CD4-positive, alpha-beta memory T cell (primary cell): ENCODE measurements around the gene SEMA3B. TPM values are rescaled to one million over a fixed set of nuclear protein-coding genes. Genes with fewer than 3 reads are reported as not detected.
"Not testable (repeated sequence)": the region's sequence is repeated elsewhere in the genome, so short reads cannot be mapped to it uniquely, and the experiment has no call there.

ENCODE experiments used
- CTCF ChIA-PET: fragments of 350-600 bp; sonication (Branson Sonifier 250); formaldehyde crosslinking; loops from one replicate; lab custom pipeline; 2021; ENCODE audit warnings: inconsistent platforms; ENCODE audit not compliant: partially characterized antibody; lab: Charles Lee
- POLR2A ChIA-PET: fragments of 350-600 bp; sonication (Branson Sonifier 250); formaldehyde crosslinking; loops from one replicate; lab custom pipeline; 2021; ENCODE audit not compliant: partially characterized antibody; lab: Charles Lee
- DNase-seq, 5 donors: peaks; one replicate each; pipeline versions ENCODE4 v3.0.0 to v3.0.0-alpha.2; 2020 to 2022; ENCODE audit warnings: mixed read lengths in 1 of 5
- H3K27ac ChIP-seq: one replicate; pipeline ENCODE4 v1.7.0; 2013; ENCODE audit warnings: low read depth, low read length
- H3K27me3 ChIP-seq: 2 replicates; pipeline ENCODE4 v1.7.0; 2013; ENCODE audit warnings: mild to moderate bottlenecking, low read length, moderate library complexity; ENCODE audit not compliant: insufficient read depth
- H3K36me3 ChIP-seq: 2 replicates; pipeline ENCODE4 v1.7.0; 2013; ENCODE audit warnings: mild to moderate bottlenecking, low read length, moderate library complexity; ENCODE audit not compliant: insufficient read depth
- H3K4me1 ChIP-seq: 2 replicates; pipeline ENCODE4 v1.7.0; 2013; ENCODE audit warnings: mild to moderate bottlenecking, low read length, moderate library complexity; ENCODE audit not compliant: insufficient read depth
- H3K4me3 ChIP-seq, 2 donors: one replicate each; pipeline ENCODE4 v1.7.0; 2013; ENCODE audit warnings: low read length in 2 of 2, mild to moderate bottlenecking in 1 of 2
- H3K9me3 ChIP-seq, 2 donors: one replicate each; pipeline ENCODE4 v1.7.0; 2013; ENCODE audit warnings: low read length in 2 of 2, control low read depth in 1 of 2; ENCODE audit not compliant: control insufficient read depth in 1 of 2
- H3K27ac Mint-ChIP-seq, 7 donors: one replicate each; pipeline ENCODE4 v1.8.0; 2020 to 2021; ENCODE audit warnings: mixed read lengths in 7 of 7, mild to moderate bottlenecking in 6 of 7, inconsistent platforms in 3 of 7, moderate library complexity in 3 of 7
- H3K27me3 Mint-ChIP-seq, 2 donors: one replicate each; pipeline ENCODE4 v1.8.0; 2020 to 2021; ENCODE audit warnings: mixed read lengths in 2 of 2
- H3K36me3 Mint-ChIP-seq, 2 donors: one replicate each; pipeline ENCODE4 v1.8.0; 2020 to 2021; ENCODE audit warnings: mixed read lengths in 2 of 2, inconsistent platforms in 1 of 2, mild to moderate bottlenecking in 1 of 2
- H3K4me1 Mint-ChIP-seq, 4 donors: one replicate each; pipeline ENCODE4 v1.8.0; 2020 to 2021; ENCODE audit warnings: mixed read lengths in 4 of 4, mild to moderate bottlenecking in 1 of 4
- H3K4me3 Mint-ChIP-seq, 8 donors: one replicate each; pipeline ENCODE4 v1.8.0; 2020 to 2021; ENCODE audit warnings: mixed read lengths in 8 of 8, mild to moderate bottlenecking in 7 of 8, moderate library complexity in 6 of 8, inconsistent platforms in 3 of 8
- H3K9me3 Mint-ChIP-seq, 8 donors: one replicate each; pipeline ENCODE4 v1.8.0; 2020 to 2021; ENCODE audit warnings: mixed read lengths in 8 of 8, mild to moderate bottlenecking in 5 of 8, inconsistent platforms in 3 of 8, moderate library complexity in 1 of 8
- intact Hi-C: fragments of 100-400 bp; cut with micrococcal nuclease; formaldehyde crosslinking; loops from one replicate; pipeline ENCODE4 v1.15.1; 2023
- polyA plus RNA-seq, 2 donors: library from polyadenylated mRNA; unstranded; fragments of 300-500 nt; fragmentation: Illumina TruSeq; gene quantifications; one replicate each; pipeline ENCODE4 v1.2.3, GENCODE V29; 2021
- total RNA-seq, 2 experiments: library from RNA; stranded (reverse); gene quantifications; one replicate each; pipeline ENCODE4 v1.2.3, GENCODE V29; 2021

The SEMA3B gene
- total and polyA plus RNA-seq, 4 experiments from 2014 or later: 0.50 to 0.87 TPM; not detected in 2

GRCh38 chr3:50260027-50260941, 8.7 kb upstream of the SEMA3B start:
- ChIA-PET POLR2A (interaction anchor here (0.6 to 5.2 kb wide), 7 partner anchors 12 to 68 kb away, joined by 3 to 35 read pairs (median 4); no protein-coding TSS in a partner anchor), CTCF (interaction anchor here (0.7 to 6.2 kb wide), 11 partner anchors 10 to 290 kb away, joined by 3 to 34 read pairs (median 5); partner anchors contain the start of genes GNAT1 and TUSC2)
- H3K27me3 Mint-ChIP-seq: no peaks in the 10 kb centered on the region
- peak overlapping the region; percentile 36 to 83 (median 68) for H3K4me3 Mint-ChIP-seq
- Histone ChIP-seq H3K9me3 (no peaks in the 10 kb centered on the region), H3K4me3 (peak overlapping the region in 1 of 2 donors; percentile 24), H3K36me3 (peaks cover 27% of the 10 kb centered on the region), H3K27ac (peak overlapping the region; percentile 46), H3K27me3 (no peaks in the 10 kb centered on the region), H3K4me1 (peaks cover 13% of the 10 kb centered on the region)
- H3K4me1 Mint-ChIP-seq: peaks cover 3 to 9% (median 4%) of the 10 kb centered on the region in 4 donors
- intact Hi-C loops: loop anchor here (1.0 kb wide), 1 partner anchor 33 kb away; no protein-coding TSS in a partner anchor
- peaks cover 15 to 34% of the 10 kb centered on the region in 2 donors for H3K36me3 Mint-ChIP-seq
- H3K9me3 Mint-ChIP-seq: peaks cover 0 to 2% (median 0%) of the 10 kb centered on the region in 8 donors
- peak; percentile 76 to 82 (median 79) for DNase-seq
- peak overlapping the region in 5 of 7 donors; percentile 48 to 91 (median 81) for H3K27ac Mint-ChIP-seq

GRCh38 chr3:50260942-50261441, 8.0 kb upstream of the SEMA3B start:
- intact Hi-C loops: loop anchor here (1.0 kb wide), 1 partner anchor 34 kb away; no protein-coding TSS in a partner anchor
- H3K27ac Mint-ChIP-seq: peak overlapping the region in 2 of 7 donors; percentile 42 to 55
- H3K27me3 Mint-ChIP-seq: no peaks in the 10 kb centered on the region
- peak in 1 of 5 donors; percentile 25 for DNase-seq
- peaks cover 15 to 32% of the 10 kb centered on the region in 2 donors for H3K36me3 Mint-ChIP-seq
- Histone ChIP-seq H3K27ac (no peak overlapping the region), H3K9me3 (no peaks in the 10 kb centered on the region), H3K36me3 (peaks cover 24% of the 10 kb centered on the region), H3K27me3 (no peaks in the 10 kb centered on the region), H3K4me1 (peaks cover 13% of the 10 kb centered on the region), H3K4me3 (no peak overlapping the region)
- H3K9me3 Mint-ChIP-seq: peaks cover 0 to 2% (median 0%) of the 10 kb centered on the region in 8 donors
- CTCF ChIA-PET: interaction anchor here (1.0 to 6.2 kb wide), 7 partner anchors 11 to 69 kb away, joined by 3 to 34 read pairs (median 8); partner anchors contain the start of genes GNAT1 and TUSC2
- POLR2A ChIA-PET: interaction anchor here (0.6 to 5.2 kb wide), 6 partner anchors 11 to 76 kb away, joined by 3 to 35 read pairs (median 4); no protein-coding TSS in a partner anchor
- peak overlapping the region in 3 of 8 donors; percentile 32 to 68 (median 54) for H3K4me3 Mint-ChIP-seq
- H3K4me1 Mint-ChIP-seq: peaks cover 3 to 9% (median 4%) of the 10 kb centered on the region in 4 donors

DNA sequence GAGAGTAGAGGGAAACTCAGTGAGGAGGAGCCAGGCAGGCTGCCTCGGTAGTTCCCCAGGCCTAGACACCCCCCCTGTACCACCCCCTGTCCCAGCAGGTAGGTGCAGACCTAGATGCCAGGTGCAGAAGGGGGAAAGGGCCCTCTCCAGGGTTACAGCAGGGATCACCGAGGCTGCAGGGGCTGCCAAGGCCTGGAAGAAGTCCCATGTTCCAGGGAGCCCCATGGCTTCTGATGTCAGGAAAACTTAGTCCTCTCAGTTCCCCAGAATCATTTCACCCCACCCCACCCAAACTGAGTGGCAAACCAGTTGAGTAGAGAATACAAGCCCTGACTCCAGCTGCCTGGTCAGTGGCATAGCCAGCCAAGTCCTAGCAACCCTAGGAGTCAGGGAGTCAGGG, 7.4 kb upstream of the SEMA3B start:
- POLR2A ChIA-PET: interaction anchor here (1.3 to 5.2 kb wide), 3 partner anchors 13 to 76 kb away, joined by 3 to 35 read pairs (median 4); no protein-coding TSS in a partner anchor
- Mint-ChIP-seq H3K27me3 (no peaks in the 10 kb centered on the region), H3K9me3 (peaks cover 0 to 2% (median 0%) of the 10 kb centered on the region in 8 donors), H3K36me3 (peaks cover 13 to 27% of the 10 kb centered on the region in 2 donors), H3K4me1 (peaks cover 3 to 9% (median 4%) of the 10 kb centered on the region in 4 donors), H3K27ac (peak overlapping the region in 1 of 7 donors; percentile 42), H3K4me3 (peak overlapping the region in 2 of 8 donors; percentile 32 to 54)
- H3K27ac ChIP-seq: no peak overlapping the region
- H3K4me3 ChIP-seq: no peak overlapping the region
- CTCF ChIA-PET: interaction anchor here (1.0 to 6.2 kb wide), 7 partner anchors 12 to 69 kb away, joined by 3 to 34 read pairs (median 8); partner anchors contain the start of genes GNAT1 and TUSC2
- H3K36me3 ChIP-seq: peaks cover 19% of the 10 kb centered on the region
- H3K9me3 ChIP-seq: no peaks in the 10 kb centered on the region
- DNase-seq: peak in 1 of 5 donors; percentile 29
- intact Hi-C loops: no loop called here
- H3K4me1 ChIP-seq: peaks cover 13% of the 10 kb centered on the region
- H3K27me3 ChIP-seq: no peaks in the 10 kb centered on the region

DNA sequence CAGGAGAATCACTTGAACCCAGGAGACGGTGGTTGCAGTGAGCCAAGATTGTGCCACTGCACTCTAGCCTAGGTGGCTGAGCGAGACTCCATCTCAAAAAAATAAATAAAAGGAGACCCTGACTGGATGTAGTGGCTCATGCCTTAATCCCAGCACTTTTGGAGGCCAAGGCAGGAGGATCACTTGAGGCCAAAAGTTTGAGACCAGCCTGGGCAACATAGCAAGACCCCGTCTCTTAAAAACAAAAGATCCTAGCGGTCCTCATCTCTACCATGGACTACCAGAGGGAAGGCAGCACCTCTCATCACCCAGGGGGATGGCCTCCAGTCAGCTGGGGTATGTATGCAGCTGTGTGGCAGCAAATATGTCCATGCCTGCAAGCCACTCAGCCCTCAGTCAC, 6.7 kb upstream of the SEMA3B start:
- H3K4me1 Mint-ChIP-seq, intact Hi-C loops, H3K9me3 Mint-ChIP-seq, H3K27ac ChIP-seq, H3K27me3 ChIP-seq, H3K9me3 ChIP-seq, H3K27me3 Mint-ChIP-seq, H3K4me3 ChIP-seq, H3K4me3 Mint-ChIP-seq: not testable (repeated sequence)
- peak in 1 of 5 donors; percentile 16 for DNase-seq
- POLR2A ChIA-PET: interaction anchor here (1.3 to 5.2 kb wide), 2 partner anchors 14 to 75 kb away, joined by 4 to 35 read pairs; no protein-coding TSS in a partner anchor
- Histone ChIP-seq H3K4me1 (peaks cover 13% of the 10 kb centered on the region), H3K36me3 (peaks cover 12% of the 10 kb centered on the region)
- CTCF ChIA-PET: interaction anchor here (1.0 to 4.3 kb wide), 4 partner anchors 15 to 70 kb away, joined by 3 to 31 read pairs (median 6); partner anchors contain the start of gene GNAT1
- Mint-ChIP-seq H3K36me3 (peaks cover 6 to 20% of the 10 kb centered on the region in 2 donors), H3K27ac (peak overlapping the region in 2 of 7 donors; percentile 46 to 59)

DNA sequence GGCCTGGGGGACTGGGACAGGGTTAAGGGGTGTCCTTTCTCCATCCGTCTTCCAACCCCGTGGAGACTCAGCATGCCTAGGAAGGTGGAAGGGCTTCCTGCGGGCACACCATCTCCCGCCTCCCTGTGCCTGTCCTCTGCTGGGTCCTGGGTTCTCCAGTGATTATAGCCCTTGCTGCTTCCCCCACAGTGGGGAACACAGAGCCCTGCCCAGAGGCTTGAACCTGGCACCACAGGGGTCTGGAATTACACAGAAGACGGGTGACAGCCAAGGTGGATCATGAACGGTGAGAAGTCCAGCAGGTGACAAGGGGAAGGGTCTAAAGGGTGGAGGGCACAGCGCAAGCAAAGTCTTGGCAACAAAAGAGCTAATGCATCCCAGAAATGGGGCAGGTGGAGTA, 6.2 kb upstream of the SEMA3B start:
- H3K4me1 ChIP-seq: peaks cover 13% of the 10 kb centered on the region
- no peak overlapping the region for H3K27ac ChIP-seq
- intact Hi-C loops: no loop called here
- peaks cover 2 to 9% (median 4%) of the 10 kb centered on the region in 4 donors for H3K4me1 Mint-ChIP-seq
- peaks cover 0 to 2% (median 0%) of the 10 kb centered on the region in 8 donors for H3K9me3 Mint-ChIP-seq
- peaks cover under 1 to 14% of the 10 kb centered on the region in 2 donors for H3K36me3 Mint-ChIP-seq
- ChIA-PET CTCF (interaction anchor here (1.3 to 1.9 kb wide), 2 partner anchors 12 to 16 kb away, joined by 6 to 10 read pairs; no protein-coding TSS in a partner anchor), POLR2A (interaction anchor here (0.8 to 1.5 kb wide), 4 partner anchors 16 to 36 kb away, joined by 3 to 8 read pairs (median 4); partner anchors contain the start of genes HYAL3, LSMEM2 and NAA80)
- peak overlapping the region in 2 of 7 donors; percentile 30 to 47 for H3K27ac Mint-ChIP-seq
- H3K4me3 Mint-ChIP-seq: no peak overlapping the region
- H3K27me3 ChIP-seq: no peaks in the 10 kb centered on the region
- DNase-seq: peak in 1 of 5 donors; percentile 9
- H3K27me3 Mint-ChIP-seq: no peaks in the 10 kb centered on the region
- no peak overlapping the region for H3K4me3 ChIP-seq
- H3K36me3 ChIP-seq: peaks cover 7% of the 10 kb centered on the region
- no peaks in the 10 kb centered on the region for H3K9me3 ChIP-seq

DNA sequence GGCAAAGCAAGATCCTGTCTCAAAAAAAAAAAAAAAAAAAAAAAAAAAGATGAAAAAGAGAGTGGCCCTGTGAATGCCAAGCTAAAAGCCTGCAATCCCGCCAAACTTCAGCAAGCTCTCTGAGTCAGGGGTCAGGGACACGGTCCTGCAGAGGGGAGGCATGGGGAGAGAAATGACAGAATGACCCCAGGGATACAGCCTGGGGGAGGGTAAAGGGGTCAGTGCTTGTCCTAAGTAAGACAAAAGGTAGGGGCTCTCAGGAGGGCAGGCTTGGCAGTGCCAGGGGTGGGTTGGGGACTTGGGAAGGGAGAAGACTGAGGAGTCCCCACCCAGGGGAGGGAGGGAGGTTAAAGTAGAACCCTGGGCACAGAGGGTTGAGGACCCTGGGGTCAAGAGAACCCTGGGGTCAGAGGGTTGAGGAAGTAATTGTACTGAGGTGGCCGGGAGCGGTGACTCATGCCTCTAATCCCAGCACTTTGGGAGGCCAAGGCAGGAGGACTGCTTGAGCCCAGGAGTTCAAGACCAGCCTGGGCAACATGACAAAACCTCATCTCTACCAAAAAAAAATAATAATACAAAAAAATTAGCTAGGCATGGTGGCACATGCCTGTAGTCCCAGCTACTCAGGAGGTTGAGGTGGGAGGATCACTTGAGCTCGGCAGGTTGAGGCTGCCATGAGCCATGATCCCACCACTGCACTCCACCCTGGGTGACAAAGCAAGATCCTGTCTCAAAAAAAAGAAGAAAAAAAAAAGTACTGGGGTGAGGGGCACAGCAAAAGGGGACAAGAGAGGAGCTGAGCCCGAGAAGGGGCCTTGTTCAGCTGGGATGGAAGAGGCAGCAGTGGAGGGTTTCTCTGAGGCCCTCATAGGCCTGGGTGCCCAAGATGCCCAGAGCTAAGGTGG, 5.2 kb upstream of the SEMA3B start:
- Mint-ChIP-seq H3K27ac (peak overlapping the region in 1 of 7 donors; percentile 75), H3K27me3 (peaks cover 0 to 3% of the 10 kb centered on the region in 2 donors), H3K4me1 (peaks cover 2 to 9% (median 4%) of the 10 kb centered on the region in 4 donors), H3K9me3 (peaks cover 0 to 2% (median 0%) of the 10 kb centered on the region in 8 donors), H3K36me3 (peaks cover 0 to 8% of the 10 kb centered on the region in 2 donors), H3K4me3 (no peak overlapping the region)
- H3K27ac ChIP-seq: no peak overlapping the region
- H3K4me1 ChIP-seq: peaks cover 13% of the 10 kb centered on the region
- no peak overlapping the region for H3K4me3 ChIP-seq
- CTCF ChIA-PET: interaction anchor here (0.6 to 1.9 kb wide), 6 partner anchors 8 to 45 kb away, joined by 3 to 10 read pairs (median 4); no protein-coding TSS in a partner anchor
- H3K36me3 ChIP-seq: no peaks in the 10 kb centered on the region
- DNase-seq: peak in 1 of 5 donors; percentile 35
- no peaks in the 10 kb centered on the region for H3K27me3 ChIP-seq
- H3K9me3 ChIP-seq: no peaks in the 10 kb centered on the region
- POLR2A ChIA-PET: interaction anchor here (0.6 to 1.5 kb wide), 10 partner anchors 12 to 793 kb away, joined by 3 to 8 read pairs (median 4); partner anchors contain the start of genes HYAL3, LSMEM2 and NAA80
- intact Hi-C loops: no loop called here
